Epithelial cell of proximal tubule (primary cell): Measurements from ENCODE around the gene KCTD16. TPM values are rescaled to one million over a fixed set of nuclear protein-coding genes. Genes with fewer than 3 reads are reported as not detected.

Experiments used
- DNase-seq: peaks from one replicate; pipeline ENCODE4 v3.0.0-alpha.2; 2011; ENCODE audit warnings: low read depth
- H3K4me3 ChIP-seq: 2 replicates; pipeline ENCODE4 v1.5.1; 2011; ENCODE audit warnings: low read depth, mild to moderate bottlenecking, low read length
- total RNA-seq: library from RNA; depleted of rRNA; stranded (reverse); fragments of >200 nt; gene quantifications from 2 replicates; pipeline ENCODE4 v1.2.3, GENCODE V29; 2015
- TF ChIP-seq, protein P1 (sequence below): conservative IDR thresholded peaks from 2 replicates; pipeline ENCODE4 v1.5.1; 2012; ENCODE audit warnings: low read depth, mild to moderate bottlenecking, low read length

KCTD16 gene
- total RNA-seq, 1 donor from 2014 or later, result 0.06 TPM

DNA sequence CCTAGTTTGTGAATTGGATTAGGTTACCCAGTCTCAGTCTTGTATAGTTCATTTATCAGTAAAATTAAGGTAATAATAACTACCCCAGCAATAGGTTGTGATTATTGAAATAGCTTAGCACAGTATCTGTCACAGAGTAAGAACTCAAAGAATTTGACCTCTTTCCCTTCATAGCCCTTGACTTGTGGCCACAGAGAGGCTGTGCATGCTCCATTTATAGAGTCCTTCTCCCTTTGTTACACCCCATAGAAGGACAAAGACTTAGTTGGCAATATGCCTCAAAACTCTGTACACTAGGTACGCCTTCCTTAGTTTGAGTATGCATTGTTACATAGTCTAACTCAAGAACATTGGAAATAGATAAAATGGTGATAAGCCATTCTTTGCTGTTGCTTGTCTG lies 257.2 kb downstream of the KCTD16 start:
- DNase-seq, result no peak
- TF ChIP-seq, protein P1, sequence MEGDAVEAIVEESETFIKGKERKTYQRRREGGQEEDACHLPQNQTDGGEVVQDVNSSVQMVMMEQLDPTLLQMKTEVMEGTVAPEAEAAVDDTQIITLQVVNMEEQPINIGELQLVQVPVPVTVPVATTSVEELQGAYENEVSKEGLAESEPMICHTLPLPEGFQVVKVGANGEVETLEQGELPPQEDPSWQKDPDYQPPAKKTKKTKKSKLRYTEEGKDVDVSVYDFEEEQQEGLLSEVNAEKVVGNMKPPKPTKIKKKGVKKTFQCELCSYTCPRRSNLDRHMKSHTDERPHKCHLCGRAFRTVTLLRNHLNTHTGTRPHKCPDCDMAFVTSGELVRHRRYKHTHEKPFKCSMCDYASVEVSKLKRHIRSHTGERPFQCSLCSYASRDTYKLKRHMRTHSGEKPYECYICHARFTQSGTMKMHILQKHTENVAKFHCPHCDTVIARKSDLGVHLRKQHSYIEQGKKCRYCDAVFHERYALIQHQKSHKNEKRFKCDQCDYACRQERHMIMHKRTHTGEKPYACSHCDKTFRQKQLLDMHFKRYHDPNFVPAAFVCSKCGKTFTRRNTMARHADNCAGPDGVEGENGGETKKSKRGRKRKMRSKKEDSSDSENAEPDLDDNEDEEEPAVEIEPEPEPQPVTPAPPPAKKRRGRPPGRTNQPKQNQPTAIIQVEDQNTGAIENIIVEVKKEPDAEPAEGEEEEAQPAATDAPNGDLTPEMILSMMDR, result no peak
- no peak overlapping the region for H3K4me3 ChIP-seq

DNA sequence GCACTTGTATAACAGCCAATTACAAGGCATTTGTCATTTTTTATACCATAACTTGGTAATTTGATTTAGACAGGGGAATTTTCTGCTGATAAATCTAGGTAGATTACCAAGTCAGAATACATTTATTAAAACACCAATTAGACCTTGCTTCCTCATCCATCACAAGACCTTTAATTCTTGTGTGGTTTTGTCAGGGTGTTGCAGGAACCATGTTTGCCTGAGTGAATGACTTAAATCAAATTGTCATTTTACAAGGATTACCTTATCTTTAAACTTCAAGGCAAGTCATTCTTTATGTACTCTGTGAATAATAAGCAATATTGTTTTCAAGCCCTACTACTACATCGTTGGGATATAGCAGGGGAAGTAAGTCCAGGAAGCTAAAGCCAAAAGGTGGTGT lies 257.7 kb downstream of the KCTD16 start:
- H3K4me3 ChIP-seq, result no peak overlapping the region
- no peak for DNase-seq
- TF ChIP-seq, protein P1, result no peak

DNA sequence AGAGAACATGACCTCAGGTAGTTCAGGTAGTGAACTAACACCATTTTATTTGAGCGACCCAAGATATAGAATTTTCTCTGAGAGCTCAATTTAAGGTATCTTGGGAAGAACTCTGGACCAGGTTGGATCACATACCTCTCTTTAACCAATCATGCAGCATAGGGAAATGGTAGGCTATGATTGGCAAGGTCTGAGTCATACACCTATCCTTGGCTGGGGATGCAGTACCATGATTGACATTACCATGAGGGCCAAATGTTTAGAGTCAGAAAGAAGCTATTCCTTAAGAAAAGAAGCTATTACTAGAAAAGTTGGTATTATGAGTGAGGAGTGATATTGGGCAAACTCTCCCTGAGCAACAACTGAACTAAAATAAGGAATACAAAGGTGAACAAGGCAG lies 258.7 kb downstream of the KCTD16 start:
- DNase-seq, result no peak
- no peak overlapping the region for H3K4me3 ChIP-seq
- TF ChIP-seq, protein P1, result no peak

DNA sequence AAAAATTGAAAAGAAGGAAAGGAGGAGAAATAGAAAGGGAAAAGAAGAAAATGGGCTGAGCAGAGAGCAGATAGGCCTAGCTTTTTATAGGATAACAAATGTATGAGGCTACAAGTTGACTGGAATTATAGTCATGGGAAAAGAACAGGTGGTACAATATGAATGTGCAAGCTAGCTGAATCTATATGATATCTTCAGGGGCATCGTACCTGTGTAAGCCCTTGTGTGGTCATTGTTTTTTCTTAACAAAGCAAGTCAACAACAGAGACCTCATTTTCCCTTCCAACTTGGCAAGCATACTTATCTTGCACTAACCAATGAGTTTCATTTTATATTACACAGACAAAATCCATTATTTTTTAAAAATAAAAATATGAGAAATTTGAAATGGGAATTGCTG lies 259.2 kb downstream of the KCTD16 start:
- no peak for DNase-seq
- TF ChIP-seq, protein P1, result no peak
- no peak overlapping the region for H3K4me3 ChIP-seq

DNA sequence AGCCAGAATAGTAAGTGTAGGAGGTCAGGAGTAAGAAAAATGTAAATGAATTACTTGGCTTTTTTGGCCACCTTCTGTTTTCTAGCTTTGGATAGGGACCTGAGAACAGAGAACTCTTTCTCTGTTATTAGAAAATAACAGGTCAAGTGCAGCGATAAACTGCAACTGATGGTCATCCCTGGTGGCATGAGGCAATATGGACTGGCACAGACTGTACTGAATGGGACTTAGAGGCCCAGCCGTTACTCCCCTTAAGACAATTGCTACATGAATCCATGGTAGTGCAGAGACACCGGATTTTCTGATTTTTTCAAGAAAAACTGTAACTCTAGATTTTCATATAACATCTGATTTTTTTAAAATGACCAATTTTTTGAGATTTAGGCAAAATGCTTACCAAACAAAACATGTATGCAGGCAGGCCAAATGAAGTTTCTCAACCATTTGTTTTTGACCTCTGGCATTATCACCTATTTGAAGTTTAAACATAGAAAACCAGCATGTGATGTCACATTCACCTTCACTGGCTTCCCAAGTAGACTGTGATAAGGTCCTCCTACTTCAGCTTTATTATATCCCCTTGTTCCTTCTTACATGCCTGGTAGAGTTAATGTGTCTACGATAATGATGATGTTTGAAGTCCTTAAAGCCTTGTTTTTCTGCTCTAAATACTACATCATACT lies 262.6 kb downstream of the KCTD16 start:
- TF ChIP-seq, protein P1, result no peak

DNA sequence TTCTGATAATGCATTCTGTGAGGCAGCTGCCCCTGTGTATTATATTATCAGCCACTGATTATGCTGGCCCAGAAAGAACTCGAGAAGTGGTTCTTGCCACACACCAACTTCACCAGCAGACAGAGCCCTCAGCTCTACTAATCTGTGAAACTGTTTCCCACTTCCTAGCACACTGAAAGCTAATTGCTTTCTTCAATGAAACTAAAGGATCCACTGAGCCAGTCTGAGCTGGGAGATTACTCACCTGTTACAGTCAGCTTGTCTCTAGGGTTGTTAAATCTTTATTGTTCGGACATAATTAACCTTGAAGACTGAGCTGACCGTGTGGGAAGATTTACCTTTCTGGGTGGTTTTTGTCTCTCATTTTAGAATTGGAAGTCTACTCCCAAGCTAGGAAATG lies 263.2 kb downstream of the KCTD16 start:
- H3K4me3 ChIP-seq, result no peak overlapping the region
- DNase-seq, result no peak
- TF ChIP-seq, protein P1, result no peak

More for the DNA sequence above, 262.6 kb downstream of the KCTD16 start:
- no peak overlapping the region for H3K4me3 ChIP-seq
- DNase-seq, result no peak

DNA sequence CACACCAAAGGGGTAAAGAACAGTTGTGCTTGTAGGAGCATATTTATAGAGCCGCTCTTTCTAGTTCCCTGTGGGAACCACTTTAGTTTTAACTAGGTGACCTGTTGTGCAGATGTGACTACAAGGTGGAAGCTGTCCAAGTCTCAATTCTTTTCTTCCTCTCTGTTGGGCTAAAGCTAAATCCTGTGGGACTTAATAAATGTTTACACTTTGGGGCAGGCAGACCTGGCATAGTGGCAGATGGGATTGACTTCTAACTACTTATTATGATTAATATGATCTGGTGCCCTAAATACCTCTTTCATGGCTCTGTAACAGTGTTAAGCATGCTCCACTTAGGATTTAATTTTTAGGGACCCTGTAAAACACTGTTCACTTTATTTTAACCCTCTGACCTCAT lies 265.3 kb downstream of the KCTD16 start:
- DNase-seq, result no peak
- no peak overlapping the region for H3K4me3 ChIP-seq

More for the DNA sequence above, 265.3 kb downstream of the KCTD16 start:
- TF ChIP-seq, protein P1, result no peak
